Stomach (tissue), 4 donors: ENCODE data around the gene HAGHL.

ENCODE experiments used
- POLR2AphosphoS5 ChIP-seq, 3 donors: sonication (generic); formaldehyde crosslinking; IDR thresholded peaks; one replicate each; pipeline ENCODE4 v1.6.1; 2016; ENCODE audit warnings: antibody characterized with exemption in 3 of 3
- TF ChIP-seq, protein P1 (sequence below), 7 experiments: fragments of 450-650 bp in 4 of 7; fragments of 200-600 bp in 3 of 7; sonication (generic) in 3 of 7; IDR thresholded peaks; one replicate each; pipeline ENCODE4 v1.5.1; 2016 to 2019; ENCODE audit warnings: antibody characterized with exemption in 7 of 7, control low read depth in 2 of 7, mild to moderate bottlenecking in 1 of 7

DNA sequence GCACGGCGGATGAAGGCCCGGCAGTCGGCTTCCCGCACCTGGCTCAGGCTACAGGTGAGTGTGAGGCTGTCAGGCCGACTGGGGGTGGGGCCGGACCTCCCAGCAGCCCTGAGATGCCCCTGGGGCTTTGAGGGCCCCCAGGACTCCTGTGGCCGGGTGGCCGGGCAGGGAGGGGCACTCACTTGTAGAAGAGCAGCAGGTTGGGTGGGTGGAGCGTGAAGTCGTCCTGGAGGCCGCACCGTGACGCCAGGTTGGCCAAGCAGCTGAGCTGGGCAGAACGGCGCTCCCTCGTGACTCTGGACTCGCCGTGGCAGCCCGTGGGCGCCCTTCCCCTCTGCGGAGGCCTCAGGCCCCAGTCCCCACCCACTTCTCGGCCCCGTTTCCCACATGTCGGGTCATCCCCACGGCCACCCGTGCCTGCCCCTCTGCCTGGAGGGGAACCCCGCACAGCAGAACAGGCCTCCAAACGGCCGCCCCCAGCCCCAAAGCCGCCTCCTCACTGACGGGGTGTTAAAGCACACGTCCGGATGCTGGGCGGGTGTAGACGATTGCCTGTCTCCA, 48.4 kb downstream of the HAGHL start:
- no peak for TF ChIP-seq POLR2AphosphoS5 (IDR thresholded peaks at IDR 0.05)
- TF ChIP-seq, protein P1, sequence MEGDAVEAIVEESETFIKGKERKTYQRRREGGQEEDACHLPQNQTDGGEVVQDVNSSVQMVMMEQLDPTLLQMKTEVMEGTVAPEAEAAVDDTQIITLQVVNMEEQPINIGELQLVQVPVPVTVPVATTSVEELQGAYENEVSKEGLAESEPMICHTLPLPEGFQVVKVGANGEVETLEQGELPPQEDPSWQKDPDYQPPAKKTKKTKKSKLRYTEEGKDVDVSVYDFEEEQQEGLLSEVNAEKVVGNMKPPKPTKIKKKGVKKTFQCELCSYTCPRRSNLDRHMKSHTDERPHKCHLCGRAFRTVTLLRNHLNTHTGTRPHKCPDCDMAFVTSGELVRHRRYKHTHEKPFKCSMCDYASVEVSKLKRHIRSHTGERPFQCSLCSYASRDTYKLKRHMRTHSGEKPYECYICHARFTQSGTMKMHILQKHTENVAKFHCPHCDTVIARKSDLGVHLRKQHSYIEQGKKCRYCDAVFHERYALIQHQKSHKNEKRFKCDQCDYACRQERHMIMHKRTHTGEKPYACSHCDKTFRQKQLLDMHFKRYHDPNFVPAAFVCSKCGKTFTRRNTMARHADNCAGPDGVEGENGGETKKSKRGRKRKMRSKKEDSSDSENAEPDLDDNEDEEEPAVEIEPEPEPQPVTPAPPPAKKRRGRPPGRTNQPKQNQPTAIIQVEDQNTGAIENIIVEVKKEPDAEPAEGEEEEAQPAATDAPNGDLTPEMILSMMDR (IDR thresholded peaks at IDR 0.05), result no peak
